NCI-H748 treated with DMSO at 0.1 percent for 48 hours (cell line): Measurements from ENCODE around the gene TMED4.

Source experiments
- DNase-seq: peaks from one replicate; lab custom pipeline; 2025; lab: John Stamatoyannopoulos, UW

TMED4 gene

DNA sequence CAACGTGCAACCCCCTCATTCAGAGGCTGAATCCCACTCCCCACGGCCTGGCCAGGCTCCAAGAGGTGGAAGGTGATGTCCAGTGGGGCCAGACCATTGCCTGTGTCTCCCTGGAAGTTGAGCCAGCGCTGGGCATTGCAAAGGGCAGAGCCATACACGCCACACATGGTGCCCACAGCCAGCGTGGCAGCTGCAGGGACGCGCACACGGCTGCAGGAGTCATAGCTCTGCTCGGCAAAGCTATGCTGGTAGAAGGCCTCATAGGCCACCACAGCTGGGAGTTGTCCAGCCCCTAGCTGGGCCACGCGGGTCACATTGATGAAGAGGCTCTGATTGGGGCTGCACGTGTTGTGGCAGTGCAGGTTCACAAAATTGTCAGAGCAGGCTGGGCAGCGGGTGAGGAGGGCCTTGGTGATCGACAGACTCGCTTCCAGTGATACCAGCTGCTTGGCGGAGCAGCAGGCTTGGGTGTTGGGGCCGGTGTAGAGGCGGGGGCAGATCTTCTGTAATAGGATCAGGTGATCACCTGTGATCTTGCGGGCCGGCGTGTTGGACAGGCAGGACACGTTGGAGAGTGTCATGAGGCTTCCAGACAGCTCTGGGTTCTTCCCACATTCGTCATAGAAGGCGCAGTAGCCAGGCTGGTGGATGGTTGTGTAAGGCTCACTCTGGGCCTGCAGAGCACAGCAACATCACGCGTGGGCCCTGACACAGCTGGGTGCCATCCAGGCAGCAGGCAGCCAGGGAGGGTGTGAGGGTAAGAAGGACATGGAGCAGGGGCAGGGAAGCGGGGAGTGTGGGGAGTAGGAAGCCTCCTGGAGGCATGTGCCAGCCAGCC lies 42.1 kb downstream of the TMED4 start:
- no peak for DNase-seq

GRCh38 chr7:44538798-44539668 lies 43.0 kb downstream of the TMED4 start:
- no peak for DNase-seq

- DNase-seq = no peak
Observed at GRCh38 chr7:44538093-44538797, 43.8 kb downstream of the TMED4 start.

DNA sequence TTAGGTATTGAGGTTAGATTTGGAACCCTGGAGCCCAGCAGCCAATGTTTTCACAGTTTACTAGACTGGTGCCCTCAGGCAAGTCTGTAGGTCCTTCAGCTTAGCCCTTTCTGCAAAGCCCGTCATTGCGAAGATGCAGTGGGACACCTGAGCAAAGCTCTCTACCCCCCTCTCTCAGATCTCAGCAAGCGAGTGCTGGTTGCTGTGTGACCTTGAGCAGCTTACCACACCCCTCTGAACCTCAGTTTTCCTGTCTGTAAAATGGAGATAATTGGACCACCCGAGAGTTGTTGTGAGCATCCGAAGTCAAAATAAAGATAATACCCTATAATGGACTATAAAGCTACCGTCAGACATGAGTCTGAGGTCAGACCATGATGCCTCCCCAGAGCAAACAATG lies 44.6 kb downstream of the TMED4 start:
- no peak for DNase-seq

DNA sequence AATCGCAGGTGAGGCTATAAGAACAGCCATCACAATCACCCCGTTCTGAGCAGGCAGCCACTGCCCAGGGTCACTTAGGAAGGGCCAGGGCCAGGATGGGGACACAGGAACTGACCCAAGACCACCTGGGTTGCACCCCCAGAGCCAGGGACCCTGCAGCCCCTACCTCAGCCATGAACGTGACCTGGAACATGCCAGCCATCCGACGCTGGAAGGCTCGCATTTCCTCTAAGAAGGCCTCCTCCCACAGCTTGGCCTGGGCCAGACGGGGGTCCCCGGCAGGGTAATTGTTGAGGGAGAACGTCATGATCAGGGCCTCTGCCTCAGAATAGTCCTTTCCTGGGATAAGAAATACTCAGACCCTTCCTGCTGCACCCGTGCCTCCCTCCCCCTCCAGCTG lies 45.9 kb downstream of the TMED4 start:
- DNase-seq = no peak

DNA sequence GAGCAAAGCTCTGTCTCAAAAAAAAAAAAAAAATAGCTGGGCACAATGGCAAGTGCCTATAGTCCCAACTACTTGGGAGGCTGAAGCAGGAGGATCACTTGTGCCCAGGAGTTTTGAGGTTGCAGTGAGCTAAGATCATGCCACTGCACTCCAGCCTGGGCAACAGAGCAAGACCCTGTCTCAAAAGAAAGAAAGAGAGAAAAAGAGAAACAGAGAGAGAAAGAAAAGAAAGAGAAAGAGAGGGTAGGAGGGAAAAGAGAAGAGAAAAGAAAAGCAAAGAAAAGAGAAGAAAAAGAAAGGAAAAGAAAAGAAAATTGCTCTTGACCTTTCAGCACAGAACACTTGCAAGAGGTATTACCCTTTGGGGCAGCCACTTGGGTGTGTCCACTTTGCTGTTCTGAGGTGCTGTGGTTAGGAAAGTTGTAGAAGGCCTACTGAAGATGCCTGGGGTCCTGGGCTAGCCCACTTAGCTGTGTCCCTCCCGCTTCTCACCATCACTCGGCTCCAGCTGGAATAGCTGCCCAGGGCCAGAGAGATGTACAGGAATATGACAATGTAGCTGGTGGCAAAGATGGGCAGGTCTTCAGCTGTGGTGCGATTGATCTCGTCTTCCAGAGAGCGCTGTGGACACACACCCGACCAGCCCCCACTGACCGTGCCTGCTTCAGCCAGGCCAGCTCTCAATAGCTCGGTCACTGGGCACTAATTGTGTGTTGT lies 46.5 kb downstream of the TMED4 start:
- DNase-seq = no peak

DNA sequence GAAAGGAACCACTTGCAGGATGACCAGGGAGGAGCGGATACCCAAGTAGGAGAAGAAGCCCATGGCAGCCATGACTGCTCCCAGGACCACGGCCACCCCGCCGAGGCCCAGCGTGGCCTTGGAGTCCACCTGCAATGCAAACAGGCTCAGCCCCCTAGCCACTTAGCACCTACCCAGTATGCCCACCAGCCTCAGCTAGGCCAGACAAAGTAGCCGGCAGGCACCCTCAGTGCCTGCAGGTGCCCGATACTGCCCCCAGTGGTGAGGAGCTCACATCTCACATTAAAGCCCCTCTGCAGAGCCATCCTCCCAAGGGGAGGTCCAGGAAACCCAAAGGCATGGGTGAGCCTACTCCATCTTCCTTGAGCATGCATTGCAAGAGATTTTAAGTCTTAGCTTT lies 47.5 kb downstream of the TMED4 start:
- DNase-seq = no peak

GRCh38 chr7:44534087-44534486 lies 47.9 kb downstream of the TMED4 start:
- no peak for DNase-seq

DNA sequence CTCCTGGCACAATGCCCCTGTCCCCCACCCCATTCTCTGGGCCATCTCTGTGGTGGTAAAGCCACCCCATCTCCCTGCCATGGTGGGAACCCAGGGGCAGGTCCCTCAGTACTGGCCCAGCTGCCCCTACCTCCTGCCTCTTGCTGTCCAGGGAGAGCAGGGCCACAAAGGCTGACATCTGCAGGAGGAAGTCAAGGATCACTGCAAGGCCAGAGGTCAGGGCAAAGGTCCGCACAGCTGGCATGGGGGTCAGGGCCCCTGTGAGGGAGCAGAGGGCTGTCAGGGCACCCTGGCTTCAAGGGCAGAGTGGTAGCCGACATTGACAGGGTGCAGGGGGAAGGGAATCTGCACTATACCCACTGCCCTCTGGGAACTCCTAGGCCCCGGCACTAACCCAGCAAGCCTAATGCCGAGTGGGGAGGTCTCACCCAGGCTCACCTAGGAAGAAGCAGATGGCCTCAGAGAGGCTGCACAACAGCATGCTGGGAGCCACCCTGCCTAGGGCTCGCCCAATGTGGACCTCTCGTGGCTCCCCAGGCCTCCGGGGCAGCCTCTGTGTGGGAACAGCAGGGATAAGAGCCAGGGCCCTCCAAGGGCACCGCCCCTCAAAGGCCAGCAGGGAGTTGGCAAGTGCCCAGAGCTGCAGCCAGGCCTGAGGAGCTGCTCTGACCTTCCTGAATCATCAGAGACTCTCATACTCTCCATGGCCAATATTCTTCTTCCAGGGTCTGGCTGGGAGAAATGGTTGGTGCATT lies 48.6 kb downstream of the TMED4 start:
- DNase-seq = no peak

- DNase-seq = no peak
Observed at GRCh38 chr7:44531421-44532380, 50.3 kb downstream of the TMED4 start.

- DNase-seq = no peak
Observed at GRCh38 chr7:44530990-44531389, 51.0 kb downstream of the TMED4 start.
